SK-N-SH treated with all-trans-retinoic acid at 6 μM for 48 hours (cell line): ENCODE results near the gene ZNF808.

Experiments
- ARNTL ChIP-seq: fragments of 450-650 bp; formaldehyde crosslinking; IDR thresholded peaks from 2 replicates; pipeline ENCODE4 v1.5.0; 2020; ENCODE audit warnings: low read depth, mild to moderate bottlenecking, moderate library complexity, borderline replicate concordance
- CREB5 ChIP-seq: fragments of 250-450 bp; sonication (Bioruptor Pico); IDR thresholded peaks from 2 replicates; pipeline ENCODE4 v1.5.1; 2020; ENCODE audit warnings: low read depth, mild to moderate bottlenecking, moderate library complexity
- CSDC2 ChIP-seq: fragments of 250-450 bp; sonication (Bioruptor Pico); IDR thresholded peaks from 2 replicates; pipeline ENCODE4 v1.5.0; 2020; ENCODE audit warnings: mild to moderate bottlenecking, moderate library complexity
- PATZ1 ChIP-seq: fragments of 250-450 bp; sonication (Bioruptor Pico); IDR thresholded peaks from 2 replicates; pipeline ENCODE4 v1.8.0; 2020; ENCODE audit warnings: mild to moderate bottlenecking, moderate library complexity, borderline replicate concordance
- POU6F1 ChIP-seq: fragments of 250-450 bp; sonication (Bioruptor Pico); IDR thresholded peaks from 2 replicates; pipeline ENCODE4 v1.8.0; 2021; ENCODE audit warnings: low read depth, mild to moderate bottlenecking, moderate library complexity, borderline replicate concordance
- SNAI2 ChIP-seq: fragments of 250-450 bp; sonication (Bioruptor Pico); IDR thresholded peaks from 2 replicates; pipeline ENCODE4 v1.5.0; 2020; ENCODE audit warnings: mild to moderate bottlenecking, moderate library complexity
- TCF4 ChIP-seq: fragments of 250-450 bp; sonication (Bioruptor Pico); IDR thresholded peaks from 2 replicates; pipeline ENCODE4 v1.8.0; 2021; ENCODE audit warnings: mild to moderate bottlenecking, moderate library complexity, borderline replicate concordance
- TSHZ2 ChIP-seq: fragments of 250-450 bp; sonication (Bioruptor Pico); IDR thresholded peaks from 2 replicates; pipeline ENCODE4 v1.5.0; 2020; ENCODE audit warnings: mild to moderate bottlenecking, moderate library complexity
- ZFP30 ChIP-seq: fragments of 450-650 bp; formaldehyde crosslinking; IDR thresholded peaks from 2 replicates; pipeline ENCODE4 v1.5.0; 2022; ENCODE audit warnings: mild to moderate bottlenecking, moderate library complexity
- ZNF8 ChIP-seq: fragments of 450-650 bp; formaldehyde crosslinking; IDR thresholded peaks from 2 replicates; pipeline ENCODE4 v1.5.0; 2020; ENCODE audit warnings: mild to moderate bottlenecking, moderate library complexity

- no peak for TF ChIP-seq TSHZ2 (CRISPR knock-in tag)
- TF ChIP-seq ARNTL (CRISPR knock-in tag) = no peak
- TF ChIP-seq CREB5 (CRISPR knock-in tag) = no peak
- no peak for TF ChIP-seq TCF4 (CRISPR knock-in tag)
- no peak for TF ChIP-seq SNAI2 (CRISPR knock-in tag)
- no peak for TF ChIP-seq POU6F1 (CRISPR knock-in tag)
- no peak for TF ChIP-seq PATZ1 (CRISPR knock-in tag)
- no peak for TF ChIP-seq ZNF8 (CRISPR knock-in tag)
- no peak for TF ChIP-seq CSDC2 (CRISPR knock-in tag)
- no peak for TF ChIP-seq ZFP30 (CRISPR knock-in tag)
Measured at GRCh38 chr19:52601025-52601973, 73.8 kb downstream of the ZNF808 start.
